Fibroblast of villous mesenchyme (primary cell): ENCODE data around the gene FCSK. TPM values are rescaled to one million over a fixed set of nuclear protein-coding genes. Genes with fewer than 3 reads are reported as not detected.
A peak's percentile ranks its signal among the peaks of the same experiment; 100 is the strongest.
"Not testable (repeated sequence)": the region's sequence is repeated elsewhere in the genome, so short reads cannot be mapped to it uniquely, and the experiment has no call there.

Experiments
- DNase-seq: peaks from one replicate; pipeline ENCODE4 v3.0.0-alpha.2; 2010; ENCODE audit warnings: low read depth
- H3K4me3 ChIP-seq: 2 replicates; pipeline ENCODE4 v1.5.1; 2011; ENCODE audit warnings: low read depth, mild to moderate bottlenecking, low read length
- CTCF ChIP-seq: IDR thresholded peaks from 2 replicates; pipeline ENCODE4 v1.5.1; 2012; ENCODE audit warnings: low read depth, mild to moderate bottlenecking, low read length; ENCODE audit not compliant: insufficient read depth
- total RNA-seq: library from RNA; depleted of rRNA; stranded (reverse); fragments of >200 nt; gene quantifications from 2 replicates; pipeline ENCODE4 v1.2.3, GENCODE V29; 2012

The FCSK gene
- total RNA-seq, 1 donor, result 9.5 TPM

- no peak overlapping the region for H3K4me3 ChIP-seq
- no peak for TF ChIP-seq CTCF
- peak; percentile 76 for DNase-seq
Observed at GRCh38 chr16:70520612-70521297, 66.4 kb downstream of the FCSK start.

- no peak for TF ChIP-seq CTCF
- DNase-seq, result no peak
- H3K4me3 ChIP-seq, result peak overlapping the region; percentile 91
Observed at GRCh38 chr16:70522216-70523075, 68.1 kb downstream of the FCSK start.

- peak; percentile 87 for DNase-seq
- H3K4me3 ChIP-seq, result peak within 1 kb of the TSS; percentile 91
Observed at GRCh38 chr16:70523076-70523742, 68.8 kb downstream of the FCSK start, which contains the start of gene COG4. Gene COG4, minus strand, starts transcription at chr16:70523554. Its CDS starts 11 bp downstream, at chr16:70523543.

GRCh38 chr16:70523743-70524398 is 69.5 kb downstream of the FCSK start, which contains the start of gene SF3B3:
Gene SF3B3, plus strand, starts transcription at chr16:70523816. Its CDS starts 2,841 bp downstream, at chr16:70526657.
- no peak for TF ChIP-seq CTCF
- peak within 1 kb of the TSS; percentile 91 for H3K4me3 ChIP-seq
- DNase-seq, result peak; percentile 48

More at GRCh38 chr16:70523076-70523742, 68.8 kb downstream of the FCSK start, which contains the start of gene COG4:
- no peak for TF ChIP-seq CTCF

GRCh38 chr16:70524399-70524825 is 70.0 kb downstream of the FCSK start:
- DNase-seq, result not testable (repeated sequence)

GRCh38 chr16:70526403-70526802 is 72.0 kb downstream of the FCSK start:
- TF ChIP-seq CTCF, result no peak
- peak overlapping the region; percentile 13 for H3K4me3 ChIP-seq
- DNase-seq, result peak; percentile 23

More at GRCh38 chr16:70524399-70524825, 70.0 kb downstream of the FCSK start:
- peak overlapping the region; percentile 91 for H3K4me3 ChIP-seq
